ENCODE results near the gene ZNF502. TPM values are rescaled to one million over a fixed set of nuclear protein-coding genes. Genes with fewer than 3 reads are reported as not detected.

The ZNF502 gene
- total RNA-seq, 1 experiment from 2014 or later = not detected

DNA sequence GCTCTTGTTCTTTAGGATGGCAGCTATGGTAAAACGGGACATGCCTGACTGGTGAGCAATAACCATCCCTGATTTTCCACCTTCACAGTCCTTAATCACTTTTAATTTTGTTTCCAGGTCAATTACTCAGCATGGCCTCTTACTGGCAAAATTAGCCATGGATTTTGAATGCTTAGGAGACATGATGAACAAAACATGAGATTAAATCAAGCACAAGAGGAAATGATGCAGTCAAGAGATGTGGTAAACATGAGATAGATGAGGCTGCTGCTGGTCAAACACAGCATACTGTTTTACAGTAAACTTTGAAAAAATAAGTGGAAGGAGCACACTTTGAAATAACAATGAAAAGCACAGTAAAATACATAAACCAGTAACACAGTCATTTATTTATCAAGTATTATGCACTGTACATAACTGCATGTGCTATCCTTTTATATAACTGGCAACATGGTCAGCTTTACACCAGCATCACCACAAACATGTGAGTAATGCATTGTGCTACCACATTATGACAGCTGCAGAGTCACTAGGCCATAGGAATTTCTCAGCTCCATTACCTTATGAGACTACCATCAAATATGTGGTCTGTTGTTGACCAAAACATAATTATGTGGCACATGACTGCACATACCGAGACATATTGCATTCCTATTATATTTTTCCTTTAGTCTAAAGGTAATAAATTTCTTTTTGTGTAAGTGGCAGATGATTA lies 30.1 kb upstream of the ZNF502 start:
- Histone ChIP-seq H3K36me3 (ENCODE audit: insufficient read depth, low read length) (no peaks in the 10 kb centered on the region), H3K27ac (ENCODE audit: low read length) (no peak overlapping the region), H3K4me2 (ENCODE audit: low read depth, low read length, poor library complexity, severe bottlenecking) (no peak overlapping the region), H3K27me3 (ENCODE audit: low read length) (no peaks in the 10 kb centered on the region), H4K20me1 (ENCODE audit: insufficient read depth, low read depth, low read length) (no peaks in the 10 kb centered on the region), H3K4me3 (ENCODE audit: low read length) (no peak overlapping the region), H3K79me2 (ENCODE audit: low read length) (no peaks in the 10 kb centered on the region), H3K9me2 (replicated peaks; ENCODE audit: insufficient read depth, low read length) (no peaks in the 10 kb centered on the region), H3K4me1 (ENCODE audit: low read length) (no peaks in the 10 kb centered on the region), H3K9me3 (ENCODE audit: low read length) (peaks cover 4% of the 10 kb centered on the region; the same call in 1 of the 2 replicates), H3K9ac (ENCODE audit: low read length) (no peak overlapping the region), H2AFZ (ENCODE audit: low read length) (no peak overlapping the region)
- no peak for DNase-seq

DNA sequence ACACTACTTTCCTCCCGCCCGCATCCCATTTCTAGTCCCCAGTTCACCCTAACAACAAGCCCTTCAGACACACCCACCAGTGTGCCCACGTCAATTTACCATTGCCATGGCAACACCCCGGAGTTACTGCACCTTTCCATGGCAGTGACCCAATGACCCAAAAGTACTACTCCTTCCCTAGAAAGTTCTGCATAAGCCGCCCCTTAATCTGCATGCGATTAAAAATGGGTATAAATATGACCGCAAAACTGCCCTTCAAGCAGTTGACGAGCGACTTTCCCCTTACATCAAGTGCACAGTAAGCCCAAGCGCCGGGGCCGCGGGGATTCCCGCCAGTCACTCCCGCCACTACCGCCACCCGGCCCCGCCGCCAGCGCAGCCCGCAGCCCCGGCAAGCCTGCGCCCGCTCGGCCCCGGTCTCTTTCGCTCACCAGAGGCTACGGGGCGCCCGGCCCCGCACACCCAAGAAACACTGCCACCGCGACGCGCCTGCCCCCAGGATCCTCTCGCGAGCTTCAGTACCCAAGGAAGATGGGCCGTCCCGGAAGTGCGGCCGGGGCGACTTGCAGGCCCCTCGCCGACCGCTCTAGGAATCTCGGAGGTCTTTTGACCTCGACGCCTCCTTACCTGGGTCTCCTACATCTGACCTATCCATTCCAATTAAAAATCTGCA lies 27.2 kb upstream of the ZNF502 start:
- H3K9me2 ChIP-seq (replicated peaks; ENCODE audit: insufficient read depth, low read length) = no peaks in the 10 kb centered on the region
- H3K4me1 ChIP-seq (ENCODE audit: low read length) = no peaks in the 10 kb centered on the region
- H3K9me3 ChIP-seq (ENCODE audit: low read length) = peaks cover 4% of the 10 kb centered on the region; the same call in 1 of the 2 replicates
- no peaks in the 10 kb centered on the region for H4K20me1 ChIP-seq (ENCODE audit: insufficient read depth, low read depth, low read length)
- peak overlapping the region; percentile 65 for H3K4me3 ChIP-seq (ENCODE audit: low read length)
- peak overlapping the region; percentile 65; the same call in 1 of the 2 replicates for H2AFZ ChIP-seq (ENCODE audit: low read length)
- H3K4me2 ChIP-seq (ENCODE audit: low read depth, low read length, poor library complexity, severe bottlenecking) = peak overlapping the region; percentile 56
- no peaks in the 10 kb centered on the region for H3K79me2 ChIP-seq (ENCODE audit: low read length)
- peak; percentile 72 for DNase-seq
- H3K9ac ChIP-seq (ENCODE audit: low read length) = peak overlapping the region; percentile 54
- H3K27me3 ChIP-seq (ENCODE audit: low read length) = no peaks in the 10 kb centered on the region
- no peak overlapping the region for H3K27ac ChIP-seq (ENCODE audit: low read length)
- H3K36me3 ChIP-seq (ENCODE audit: insufficient read depth, low read length) = no peaks in the 10 kb centered on the region

DNA sequence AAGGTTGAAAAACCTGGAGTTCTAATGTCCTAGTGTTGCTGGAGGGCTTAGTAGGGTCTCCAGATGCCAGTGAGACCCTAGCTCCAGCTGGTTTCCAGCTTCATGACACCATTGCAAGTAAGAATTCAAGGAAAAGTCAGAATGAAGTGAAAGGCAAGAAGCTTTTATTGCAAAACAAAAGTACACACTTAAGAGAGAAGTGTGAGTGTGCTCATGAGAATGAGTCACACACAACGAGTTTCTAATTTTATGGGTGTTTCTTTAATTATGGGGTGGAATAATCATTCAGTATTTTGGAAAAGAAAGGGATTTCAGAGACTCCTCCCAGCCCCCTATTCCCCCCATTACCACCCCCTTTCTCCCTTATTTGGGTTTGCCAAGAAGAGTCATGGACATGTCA lies 24.6 kb upstream of the ZNF502 start:
- H4K20me1 ChIP-seq (ENCODE audit: insufficient read depth, low read depth, low read length) = no peaks in the 10 kb centered on the region
- H3K79me2 ChIP-seq (ENCODE audit: low read length) = no peaks in the 10 kb centered on the region
- H3K4me1 ChIP-seq (ENCODE audit: low read length) = no peaks in the 10 kb centered on the region
- no peaks in the 10 kb centered on the region for H3K9me2 ChIP-seq (replicated peaks; ENCODE audit: insufficient read depth, low read length)
- no peak for DNase-seq
- H3K27ac ChIP-seq (ENCODE audit: low read length) = no peak overlapping the region
- peaks cover 4% of the 10 kb centered on the region; the same call in 1 of the 2 replicates for H3K9me3 ChIP-seq (ENCODE audit: low read length)
- no peaks in the 10 kb centered on the region for H3K27me3 ChIP-seq (ENCODE audit: low read length)
- no peak overlapping the region for H3K9ac ChIP-seq (ENCODE audit: low read length)
- H3K36me3 ChIP-seq (ENCODE audit: insufficient read depth, low read length) = no peaks in the 10 kb centered on the region
- H2AFZ ChIP-seq (ENCODE audit: low read length) = no peak overlapping the region
- no peak overlapping the region for H3K4me2 ChIP-seq (ENCODE audit: low read depth, low read length, poor library complexity, severe bottlenecking)
- no peak overlapping the region for H3K4me3 ChIP-seq (ENCODE audit: low read length)

- Histone ChIP-seq H3K4me2 (ENCODE audit: low read depth, low read length, poor library complexity, severe bottlenecking) (no peak overlapping the region), H2AFZ (ENCODE audit: low read length) (no peak overlapping the region), H3K27me3 (ENCODE audit: low read length) (peaks cover 2% of the 10 kb centered on the region; the same call in 1 of the 2 replicates), H3K79me2 (ENCODE audit: low read length) (no peaks in the 10 kb centered on the region), H3K4me3 (ENCODE audit: low read length) (no peak overlapping the region), H4K20me1 (ENCODE audit: insufficient read depth, low read depth, low read length) (no peaks in the 10 kb centered on the region), H3K4me1 (ENCODE audit: low read length) (no peaks in the 10 kb centered on the region), H3K36me3 (ENCODE audit: insufficient read depth, low read length) (peaks cover 3% of the 10 kb centered on the region), H3K9me2 (replicated peaks; ENCODE audit: insufficient read depth, low read length) (no peaks in the 10 kb centered on the region), H3K27ac (ENCODE audit: low read length) (no peak overlapping the region), H3K9me3 (ENCODE audit: low read length) (peaks cover 69% of the 10 kb centered on the region), H3K9ac (ENCODE audit: low read length) (no peak overlapping the region)
- DNase-seq = no peak
Measured at GRCh38 chr3:44721231-44722102, 9.0 kb downstream of the ZNF502 start.

- Histone ChIP-seq H4K20me1 (ENCODE audit: insufficient read depth, low read depth, low read length) (no peaks in the 10 kb centered on the region), H2AFZ (ENCODE audit: low read length) (no peak overlapping the region), H3K27ac (ENCODE audit: low read length) (no peak overlapping the region), H3K4me3 (ENCODE audit: low read length) (no peak overlapping the region), H3K36me3 (ENCODE audit: insufficient read depth, low read length) (peaks cover 3% of the 10 kb centered on the region), H3K9me3 (ENCODE audit: low read length) (peaks cover 63% of the 10 kb centered on the region), H3K4me2 (ENCODE audit: low read depth, low read length, poor library complexity, severe bottlenecking) (no peak overlapping the region), H3K27me3 (ENCODE audit: low read length) (peaks cover 2% of the 10 kb centered on the region; the same call in 1 of the 2 replicates), H3K79me2 (ENCODE audit: low read length) (no peaks in the 10 kb centered on the region), H3K9ac (ENCODE audit: low read length) (no peak overlapping the region), H3K4me1 (ENCODE audit: low read length) (no peaks in the 10 kb centered on the region), H3K9me2 (replicated peaks; ENCODE audit: insufficient read depth, low read length) (no peaks in the 10 kb centered on the region)
- no peak for DNase-seq
Measured at GRCh38 chr3:44722103-44722401, 9.6 kb downstream of the ZNF502 start.

GRCh38 chr3:44729384-44729910 lies 17.0 kb downstream of the ZNF502 start, which contains the start of gene ZNF501:
Gene ZNF501, plus strand, starts transcription at chr3:44729635. Its CDS starts 4,787 bp downstream, at chr3:44734422.
- H3K9ac ChIP-seq (ENCODE audit: low read length) = peak within 1 kb of the TSS; percentile 56

DNA sequence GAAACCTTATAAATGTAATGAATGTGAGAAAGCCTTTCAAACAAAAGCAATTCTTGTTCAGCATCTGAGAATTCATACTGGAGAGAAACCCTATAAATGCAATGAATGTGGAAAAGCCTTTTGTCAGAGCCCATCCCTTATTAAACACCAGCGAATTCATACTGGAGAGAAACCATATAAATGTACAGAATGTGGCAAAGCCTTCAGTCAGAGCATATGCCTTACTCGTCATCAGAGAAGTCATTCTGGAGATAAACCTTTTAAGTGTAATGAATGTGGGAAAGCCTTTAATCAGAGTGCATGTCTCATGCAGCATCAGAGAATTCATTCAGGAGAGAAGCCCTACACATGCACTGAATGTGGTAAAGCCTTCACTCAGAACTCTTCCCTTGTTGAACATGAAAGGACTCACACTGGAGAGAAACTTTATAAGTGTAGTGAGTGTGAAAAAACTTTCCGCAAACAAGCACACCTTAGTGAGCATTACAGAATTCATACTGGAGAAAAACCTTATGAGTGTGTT lies 22.2 kb downstream of the ZNF502 start:
- Histone ChIP-seq H3K79me2 (ENCODE audit: low read length) (no peaks in the 10 kb centered on the region), H3K4me3 (ENCODE audit: low read length) (no peak overlapping the region), H3K4me1 (ENCODE audit: low read length) (no peaks in the 10 kb centered on the region), H3K9ac (ENCODE audit: low read length) (no peak overlapping the region), H2AFZ (ENCODE audit: low read length) (no peak overlapping the region), H3K9me2 (replicated peaks; ENCODE audit: insufficient read depth, low read length) (no peaks in the 10 kb centered on the region), H3K27me3 (ENCODE audit: low read length) (no peaks in the 10 kb centered on the region), H3K9me3 (ENCODE audit: low read length) (peaks cover 60% of the 10 kb centered on the region), H4K20me1 (ENCODE audit: insufficient read depth, low read depth, low read length) (no peaks in the 10 kb centered on the region), H3K27ac (ENCODE audit: low read length) (no peak overlapping the region), H3K36me3 (ENCODE audit: insufficient read depth, low read length) (peaks cover 11% of the 10 kb centered on the region), H3K4me2 (ENCODE audit: low read depth, low read length, poor library complexity, severe bottlenecking) (no peak overlapping the region)
- DNase-seq = no peak

More at GRCh38 chr3:44729384-44729910, 17.0 kb downstream of the ZNF502 start, which contains the start of gene ZNF501:
- H3K4me3 ChIP-seq (ENCODE audit: low read length) = peak within 1 kb of the TSS; percentile 67
- H3K4me2 ChIP-seq (ENCODE audit: low read depth, low read length, poor library complexity, severe bottlenecking) = peak within 1 kb of the TSS; percentile 45
- H3K79me2 ChIP-seq (ENCODE audit: low read length) = no peaks in the 10 kb centered on the region
- no peaks in the 10 kb centered on the region for H3K4me1 ChIP-seq (ENCODE audit: low read length)
- H3K27me3 ChIP-seq (ENCODE audit: low read length) = no peaks in the 10 kb centered on the region
- H3K27ac ChIP-seq (ENCODE audit: low read length) = no peak within 1 kb of the TSS
- DNase-seq = peak; percentile 82
- H3K9me3 ChIP-seq (ENCODE audit: low read length) = peaks cover 54% of the 10 kb centered on the region
- H3K9me2 ChIP-seq (replicated peaks; ENCODE audit: insufficient read depth, low read length) = no peaks in the 10 kb centered on the region
- H2AFZ ChIP-seq (ENCODE audit: low read length) = peak within 1 kb of the TSS; percentile 60; the same call in 1 of the 2 replicates
- H3K36me3 ChIP-seq (ENCODE audit: insufficient read depth, low read length) = peaks cover 8% of the 10 kb centered on the region
- no peaks in the 10 kb centered on the region for H4K20me1 ChIP-seq (ENCODE audit: insufficient read depth, low read depth, low read length)

All from Karpas-422 (cell line).